ENCODE data around the gene HES7. TPM values are rescaled to one million over a fixed set of nuclear protein-coding genes. Genes with fewer than 3 reads are reported as not detected.

Gene HES7
- polyA plus RNA-seq, 10 donors = 0.11 to 0.27 (median 0.16) TPM; not detected in 3

DNA sequence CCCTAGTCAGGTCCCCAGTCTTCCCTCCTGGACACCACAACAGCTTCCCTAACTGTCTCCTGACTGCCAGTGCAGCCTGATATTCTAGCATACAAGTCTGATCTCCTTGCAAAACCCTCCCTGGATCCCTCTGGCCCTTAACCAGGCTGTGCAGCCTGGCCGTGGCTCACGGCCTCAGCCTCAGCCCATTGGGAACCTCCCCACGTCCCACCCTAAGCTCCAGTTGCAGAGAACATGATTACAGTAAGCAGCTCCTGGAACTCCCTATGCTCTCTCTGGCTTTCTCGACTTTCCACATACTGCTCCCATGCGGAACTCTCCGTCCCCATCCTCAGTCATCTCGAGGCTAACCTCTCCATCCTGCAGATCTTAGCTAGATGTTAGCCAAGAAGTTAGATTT, 49.4 kb downstream of the HES7 start:
- no peak for DNase-seq

- DNase-seq = peak in 1 of 3 donors; percentile 59
Observed at GRCh38 chr17:8073627-8074484, 50.0 kb downstream of the HES7 start.

- no peak for DNase-seq
Observed at GRCh38 chr17:8072729-8073461, 51.0 kb downstream of the HES7 start.

GRCh38 chr17:8072341-8072728, 51.6 kb downstream of the HES7 start:
- DNase-seq = no peak

DNA sequence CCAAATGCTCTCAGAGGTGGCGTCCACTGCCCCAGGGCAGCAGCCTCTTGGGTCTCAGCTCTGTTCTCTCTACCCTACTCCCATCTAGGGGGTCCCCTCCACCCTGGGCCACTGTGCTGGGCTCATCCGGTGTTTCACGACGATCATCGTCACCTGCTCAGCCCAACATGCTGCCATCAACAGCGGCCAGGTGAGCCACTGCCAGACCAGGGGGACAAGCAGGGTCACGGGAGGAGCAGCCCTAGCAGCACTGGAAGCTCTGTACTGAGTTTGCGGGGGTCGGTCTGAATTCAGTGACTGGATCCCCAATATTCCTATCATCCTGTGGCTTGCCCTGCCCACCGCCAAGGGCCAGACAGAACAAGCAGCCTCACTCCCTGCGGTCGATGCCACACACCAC, 52.4 kb downstream of the HES7 start:
- DNase-seq = no peak

Other genes with a start within 250 kb of the HES7 start
- gene CHD3, start 235.3 kb downstream of the HES7 start, polyA plus RNA-seq (ENCODE audit: insufficient read length in 10 of 10) = 100 to 1,000 TPM in 1 of 10 donors, 10 to 100 TPM in 9; 57.4 to 113 (median 80.2) TPM
- gene RNF227, start 207.8 kb downstream of the HES7 start, polyA plus RNA-seq (ENCODE audit: insufficient read length in 10 of 10) = 1 to 10 TPM; 2.0 to 5.5 (median 3.3) TPM
- 1 to 10 TPM; 3.8 to 7.4 (median 4.9) TPM for gene KCNAB3, start 194.2 kb downstream of the HES7 start, polyA plus RNA-seq (ENCODE audit: insufficient read length in 10 of 10)
- 100 to 1,000 TPM in 1 of 10 donors, 10 to 100 TPM in 9; 71.2 to 102 (median 82.0) TPM for gene TRAPPC1, start 192.2 kb downstream of the HES7 start, polyA plus RNA-seq (ENCODE audit: insufficient read length in 10 of 10)
- gene CNTROB, start 191.9 kb downstream of the HES7 start, polyA plus RNA-seq (ENCODE audit: insufficient read length in 10 of 10) = 10 to 100 TPM; 22.9 to 53.1 (median 31.4) TPM
- gene GUCY2D, start 121.5 kb downstream of the HES7 start, polyA plus RNA-seq (ENCODE audit: insufficient read length in 10 of 10) = under 1 TPM in 2 of 10 donors, not detected in 8; 0.05 to 0.07 TPM
- under 1 TPM; 0.19 to 0.86 (median 0.40) TPM for gene ALOX15B, start 85.0 kb downstream of the HES7 start, polyA plus RNA-seq (ENCODE audit: insufficient read length in 10 of 10)
- under 1 TPM in 1 of 10 donors, not detected in 9; 0.38 TPM for gene ALOX12B, start 36.4 kb downstream of the HES7 start, polyA plus RNA-seq (ENCODE audit: insufficient read length in 10 of 10)
- gene ALOXE3, start 5.6 kb downstream of the HES7 start, polyA plus RNA-seq (ENCODE audit: insufficient read length in 10 of 10) = under 1 TPM in 1 of 10 donors, not detected in 9; 0.05 TPM
- 10 to 100 TPM; 31.8 to 90.5 (median 56.4) TPM for gene PER1, start 28.3 kb upstream of the HES7 start, polyA plus RNA-seq (ENCODE audit: insufficient read length in 10 of 10)
- 10 to 100 TPM; 53.6 to 73.6 (median 59.5) TPM for gene VAMP2, start 38.8 kb upstream of the HES7 start, polyA plus RNA-seq (ENCODE audit: insufficient read length in 10 of 10)
- 1 to 10 TPM; 4.8 to 7.6 (median 6.3) TPM for gene TMEM107, start 52.3 kb upstream of the HES7 start, polyA plus RNA-seq (ENCODE audit: insufficient read length in 10 of 10)
- 1 to 10 TPM; 3.1 to 4.7 (median 3.8) TPM for gene BORCS6, start 66.1 kb upstream of the HES7 start, polyA plus RNA-seq (ENCODE audit: insufficient read length in 10 of 10)
- gene AURKB, start 86.5 kb upstream of the HES7 start, polyA plus RNA-seq (ENCODE audit: insufficient read length in 10 of 10) = 10 to 100 TPM; 12.5 to 25.0 (median 17.2) TPM
- gene CTC1, start 124.0 kb upstream of the HES7 start, polyA plus RNA-seq (ENCODE audit: insufficient read length in 10 of 10) = 10 to 100 TPM in 8 of 10 donors, 1 to 10 TPM in 2; 7.4 to 18.0 (median 12.0) TPM
- 10 to 100 TPM; 17.6 to 29.8 (median 23.1) TPM for gene PFAS, start 125.2 kb upstream of the HES7 start, polyA plus RNA-seq (ENCODE audit: insufficient read length in 10 of 10)
- gene RANGRF, start 164.6 kb upstream of the HES7 start, polyA plus RNA-seq (ENCODE audit: insufficient read length in 10 of 10) = 10 to 100 TPM; 17.3 to 23.4 (median 20.8) TPM
- gene SLC25A35, start 171.3 kb upstream of the HES7 start, polyA plus RNA-seq (ENCODE audit: insufficient read length in 10 of 10) = 1 to 10 TPM; 1.0 to 4.3 (median 1.8) TPM
- gene ARHGEF15, start 186.1 kb upstream of the HES7 start, polyA plus RNA-seq (ENCODE audit: insufficient read length in 10 of 10) = 10 to 100 TPM in 9 of 10 donors, 1 to 10 TPM in 1; 9.7 to 21.9 (median 12.1) TPM
- gene ODF4, start 215.7 kb upstream of the HES7 start, polyA plus RNA-seq (ENCODE audit: insufficient read length in 10 of 10) = under 1 TPM in 1 of 10 donors, not detected in 9; 0.29 TPM

All from muscle of back (tissue), 11 donors.